Activated T-cell treated with anti-CD3 and anti-CD28 coated beads for 1 hour (primary cell): ENCODE measurements around the gene HCN1.
"Not testable (repeated sequence)": the region's sequence is repeated elsewhere in the genome, so short reads cannot be mapped to it uniquely, and the experiment has no call there.

ENCODE experiments used
- DNase-seq: peaks from one replicate; pipeline ENCODE4 v3.0.0-alpha.2; 2020; ENCODE audit warnings: low read depth

HCN1 gene

GRCh38 chr5:45417285-45417998, 278.7 kb downstream of the HCN1 start:
- DNase-seq: no peak

GRCh38 chr5:45414620-45415573, 281.3 kb downstream of the HCN1 start:
- DNase-seq: no peak

- no peak for DNase-seq
Observed at GRCh38 chr5:45411971-45412612, 284.1 kb downstream of the HCN1 start.

- DNase-seq: no peak
Observed at GRCh38 chr5:45410304-45410995, 285.7 kb downstream of the HCN1 start.

GRCh38 chr5:45408067-45408466, 288.1 kb downstream of the HCN1 start:
- DNase-seq: no peak

GRCh38 chr5:45402804-45403455, 293.2 kb downstream of the HCN1 start:
- DNase-seq: no peak

GRCh38 chr5:45399041-45399440, 297.1 kb downstream of the HCN1 start:
- DNase-seq: no peak

GRCh38 chr5:45385321-45386058, 310.7 kb downstream of the HCN1 start:
- DNase-seq: no peak

GRCh38 chr5:45383985-45384384, 312.2 kb downstream of the HCN1 start:
- DNase-seq: no peak

GRCh38 chr5:45382583-45382982, 313.6 kb downstream of the HCN1 start:
- DNase-seq: no peak

GRCh38 chr5:45376417-45376816, 319.8 kb downstream of the HCN1 start:
- DNase-seq: no peak

GRCh38 chr5:45372629-45373028, 323.6 kb downstream of the HCN1 start:
- DNase-seq: no peak

GRCh38 chr5:45371423-45371822, 324.8 kb downstream of the HCN1 start:
- not testable (repeated sequence) for DNase-seq

GRCh38 chr5:45355189-45355992, 340.8 kb downstream of the HCN1 start:
- no peak for DNase-seq

GRCh38 chr5:45336464-45336863, 359.7 kb downstream of the HCN1 start:
- no peak for DNase-seq

- no peak for DNase-seq
Observed at GRCh38 chr5:45335978-45336377, 360.2 kb downstream of the HCN1 start.

GRCh38 chr5:45335346-45335745, 360.8 kb downstream of the HCN1 start:
- DNase-seq: no peak

GRCh38 chr5:45334939-45335338, 361.2 kb downstream of the HCN1 start:
- DNase-seq: no peak

- DNase-seq: not testable (repeated sequence)
Observed at GRCh38 chr5:45312627-45313026, 383.6 kb downstream of the HCN1 start.

GRCh38 chr5:45295231-45295630, 400.9 kb downstream of the HCN1 start:
- no peak for DNase-seq
